WERI-Rb-1 (cell line): ENCODE measurements around the gene BCL2.
"Not testable (repeated sequence)": the region's sequence is repeated elsewhere in the genome, so short reads cannot be mapped to it uniquely, and the experiment has no call there.

ENCODE experiments used
- DNase-seq: peaks from one replicate; pipeline ENCODE4 v3.0.0-alpha.2; 2020
- H3K27ac ChIP-seq: fragments of 250-450 bp; sonication (Bioruptor Pico); 2 replicates; pipeline ENCODE4 v1.5.1; 2020; ENCODE audit warnings: mild to moderate bottlenecking, moderate library complexity
- H3K27me3 ChIP-seq: fragments of 250-450 bp; sonication (Bioruptor Pico); 2 replicates; pipeline ENCODE4 v1.5.1; 2021; ENCODE audit warnings: mild to moderate bottlenecking, low read depth, moderate library complexity; ENCODE audit not compliant: insufficient read depth, severe bottlenecking
- H3K36me3 ChIP-seq: fragments of 250-450 bp; sonication (Bioruptor Pico); 2 replicates; pipeline ENCODE4 v1.5.1; 2020; ENCODE audit warnings: mild to moderate bottlenecking, moderate library complexity
- H3K4me3 ChIP-seq: 2 replicates; pipeline ENCODE4 v1.5.1; 2011; ENCODE audit warnings: low read depth, mild to moderate bottlenecking, control low read depth, low read length
- H3K9me3 ChIP-seq: fragments of 250-450 bp; sonication (Bioruptor Pico); 2 replicates; pipeline ENCODE4 v1.5.1; 2021; ENCODE audit warnings: mild to moderate bottlenecking, moderate library complexity; ENCODE audit not compliant: severe bottlenecking
- CTCF ChIP-seq: IDR thresholded peaks from 2 replicates; pipeline ENCODE4 v1.5.1; 2011; ENCODE audit warnings: low read depth, mild to moderate bottlenecking, control low read depth, inconsistent platforms, low read length

The BCL2 gene

GRCh38 chr18:63192126-63192884, 127.3 kb downstream of the BCL2 start:
- TF ChIP-seq CTCF = no peak
- no peaks in the 10 kb centered on the region for H3K36me3 ChIP-seq
- H3K9me3 ChIP-seq = no peaks in the 10 kb centered on the region
- H3K4me3 ChIP-seq = no peak overlapping the region
- no peak overlapping the region for H3K27ac ChIP-seq
- no peaks in the 10 kb centered on the region for H3K27me3 ChIP-seq
- DNase-seq = no peak

DNA sequence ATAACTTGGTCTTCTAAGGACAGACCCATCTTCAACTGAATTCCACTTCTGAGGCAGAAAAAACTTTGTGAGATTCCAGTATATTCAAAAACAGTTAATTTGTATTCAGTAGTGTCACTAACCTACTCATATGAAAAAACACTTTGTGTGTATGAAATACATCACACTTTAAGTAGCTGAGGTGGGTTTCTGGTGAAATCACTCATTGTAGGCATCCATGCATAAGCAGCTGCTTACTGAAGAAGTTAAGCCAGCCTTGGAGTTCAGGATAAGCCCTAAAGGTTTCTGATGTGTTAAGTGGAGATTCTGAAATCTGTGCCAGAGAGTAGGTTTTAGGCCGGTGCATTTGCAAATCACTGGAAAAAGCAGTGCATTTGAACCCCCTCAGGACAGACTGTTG, 128.2 kb downstream of the BCL2 start:
- H3K27ac ChIP-seq = no peak overlapping the region
- no peaks in the 10 kb centered on the region for H3K36me3 ChIP-seq
- H3K27me3 ChIP-seq = no peaks in the 10 kb centered on the region
- DNase-seq = no peak
- H3K9me3 ChIP-seq = no peaks in the 10 kb centered on the region
- no peak for TF ChIP-seq CTCF
- no peak overlapping the region for H3K4me3 ChIP-seq

DNA sequence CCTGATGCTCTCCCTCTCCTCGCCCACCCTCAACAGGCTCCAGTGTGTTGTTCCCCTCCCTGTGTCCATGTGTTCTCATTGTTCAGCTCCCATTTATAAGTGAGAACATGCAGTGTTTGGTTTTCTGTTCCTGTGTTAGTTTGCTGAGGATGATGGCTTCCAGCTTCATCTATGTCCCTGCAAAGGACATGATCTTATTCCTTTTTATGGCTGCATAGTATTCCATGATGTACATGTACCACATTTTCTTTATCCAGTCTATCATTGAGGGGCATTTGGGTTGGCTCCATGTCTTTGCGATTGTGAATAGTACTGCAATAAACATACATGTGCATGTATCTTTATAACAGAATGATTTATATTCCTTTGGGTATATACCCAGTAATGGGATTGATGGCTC, 128.7 kb downstream of the BCL2 start:
- H3K9me3 ChIP-seq, DNase-seq, H3K27ac ChIP-seq, H3K4me3 ChIP-seq, H3K36me3 ChIP-seq, H3K27me3 ChIP-seq: not testable (repeated sequence)

GRCh38 chr18:63189817-63190216, 129.8 kb downstream of the BCL2 start:
- DNase-seq = no peak
- Histone ChIP-seq H3K9me3 (no peaks in the 10 kb centered on the region), H3K27me3 (no peaks in the 10 kb centered on the region), H3K4me3 (no peak overlapping the region), H3K36me3 (no peaks in the 10 kb centered on the region), H3K27ac (no peak overlapping the region)
- no peak for TF ChIP-seq CTCF

- no peak for TF ChIP-seq CTCF
- H3K27me3 ChIP-seq = no peaks in the 10 kb centered on the region
- no peak overlapping the region for H3K27ac ChIP-seq
- H3K36me3 ChIP-seq = no peaks in the 10 kb centered on the region
- H3K9me3 ChIP-seq = no peaks in the 10 kb centered on the region
- H3K4me3 ChIP-seq = no peak overlapping the region
- DNase-seq = no peak
Observed at GRCh38 chr18:63189041-63189440, 130.5 kb downstream of the BCL2 start.

- H3K27me3 ChIP-seq = no peaks in the 10 kb centered on the region
Observed at GRCh38 chr18:63187791-63188460, 131.6 kb downstream of the BCL2 start.

More at GRCh38 chr18:63187791-63188460, 131.6 kb downstream of the BCL2 start:
- H3K27ac ChIP-seq = no peak overlapping the region
- no peaks in the 10 kb centered on the region for H3K36me3 ChIP-seq
- TF ChIP-seq CTCF = no peak
- H3K4me3 ChIP-seq = no peak overlapping the region
- H3K9me3 ChIP-seq = no peaks in the 10 kb centered on the region
- no peak for DNase-seq
